HG02938 (cell line): ENCODE measurements around the gene TASOR2.
A peak's percentile ranks its signal among the peaks of the same experiment; 100 is the strongest.

ENCODE experiments used
- ATAC-seq: cut with Tn5 transposase; IDR thresholded peaks from one replicate; pipeline ENCODE4 v1.9.1; 2021; ENCODE audit warnings: mild to moderate bottlenecking, moderate library complexity; ENCODE audit not compliant: unreplicated experiment

TASOR2 gene

DNA sequence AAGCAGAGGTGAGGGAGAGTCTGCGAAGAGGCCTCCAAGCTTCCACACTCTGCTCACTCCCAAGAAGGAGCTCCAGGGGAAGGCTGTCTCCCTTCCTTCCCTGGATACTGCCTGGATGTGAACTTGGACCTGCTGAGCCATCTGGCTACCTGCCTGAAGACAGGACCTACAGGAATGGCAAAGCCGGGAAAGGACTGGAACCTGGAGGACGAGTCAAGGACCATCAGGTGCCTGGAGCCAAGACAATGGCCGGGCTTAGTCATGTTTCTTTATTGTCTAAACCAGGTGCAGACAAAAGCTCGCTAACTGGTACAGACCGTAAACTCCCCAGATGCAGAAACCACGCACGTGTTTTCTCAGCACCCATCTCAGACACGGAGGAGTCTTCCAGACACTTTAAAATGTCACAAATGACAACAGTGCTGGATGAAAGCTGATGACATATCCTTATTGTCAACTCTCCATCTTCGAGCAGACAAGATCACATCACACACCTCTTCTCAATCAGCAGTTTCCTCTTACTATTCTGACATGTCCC lies 30.4 kb upstream of the TASOR2 start:
- ATAC-seq = no peak

DNA sequence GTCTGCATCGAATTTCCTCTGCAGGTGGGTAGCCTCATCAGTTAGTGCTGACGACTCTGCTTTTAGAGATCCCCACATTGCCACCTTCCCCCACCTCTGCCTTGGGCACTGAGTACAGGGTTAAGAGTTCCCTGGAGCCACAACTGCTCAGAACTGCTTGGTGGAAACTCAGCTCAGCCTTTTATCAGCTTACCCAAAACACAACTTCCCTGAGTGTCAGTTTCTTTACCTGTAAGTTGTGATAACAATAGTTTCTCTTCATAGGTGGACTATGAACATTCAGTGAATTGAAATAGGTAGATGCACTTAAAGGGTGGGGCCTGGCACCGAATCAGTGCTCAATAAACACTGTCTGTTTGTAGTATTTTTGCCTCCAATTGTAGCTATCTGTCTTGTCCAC lies 29.5 kb upstream of the TASOR2 start:
- ATAC-seq = no peak

DNA sequence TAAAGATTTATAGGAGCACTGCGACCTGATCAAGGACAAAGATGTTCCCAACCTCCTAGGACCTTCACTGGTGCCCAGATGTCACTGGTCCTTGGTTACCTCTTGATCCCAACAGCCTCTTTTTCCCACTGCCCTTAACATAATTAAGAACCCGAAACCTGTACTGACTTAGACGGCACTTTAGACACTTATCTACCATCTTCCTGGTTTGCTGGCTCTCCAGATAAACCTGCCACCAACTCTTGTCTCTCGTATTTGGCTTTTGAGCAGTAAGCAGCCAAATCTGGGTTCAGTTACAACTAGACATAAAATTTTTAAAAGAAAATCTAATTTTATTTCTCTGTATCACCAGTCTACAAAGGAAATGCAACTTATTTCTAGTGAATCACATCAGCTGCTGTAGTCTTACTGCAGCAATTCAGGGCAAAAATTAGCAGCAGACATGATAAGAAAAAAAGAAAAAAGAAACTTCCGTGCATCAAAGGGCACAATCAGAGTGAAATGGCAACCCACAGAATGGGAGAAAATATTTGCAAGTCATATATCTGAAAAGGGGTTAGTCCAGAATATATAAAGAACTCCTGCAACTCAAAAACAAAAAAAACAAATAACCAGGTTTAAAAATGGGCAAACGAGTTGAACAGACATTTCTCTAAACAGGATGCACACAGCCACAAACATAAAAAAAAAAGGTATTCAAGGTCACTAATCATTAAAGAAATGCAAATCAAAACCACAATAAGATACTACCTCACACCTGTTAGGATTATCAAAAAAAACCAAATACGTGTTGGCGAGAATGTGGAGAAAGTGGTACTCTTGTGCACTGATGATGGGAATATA lies 27.7 kb upstream of the TASOR2 start:
- ATAC-seq = no peak

DNA sequence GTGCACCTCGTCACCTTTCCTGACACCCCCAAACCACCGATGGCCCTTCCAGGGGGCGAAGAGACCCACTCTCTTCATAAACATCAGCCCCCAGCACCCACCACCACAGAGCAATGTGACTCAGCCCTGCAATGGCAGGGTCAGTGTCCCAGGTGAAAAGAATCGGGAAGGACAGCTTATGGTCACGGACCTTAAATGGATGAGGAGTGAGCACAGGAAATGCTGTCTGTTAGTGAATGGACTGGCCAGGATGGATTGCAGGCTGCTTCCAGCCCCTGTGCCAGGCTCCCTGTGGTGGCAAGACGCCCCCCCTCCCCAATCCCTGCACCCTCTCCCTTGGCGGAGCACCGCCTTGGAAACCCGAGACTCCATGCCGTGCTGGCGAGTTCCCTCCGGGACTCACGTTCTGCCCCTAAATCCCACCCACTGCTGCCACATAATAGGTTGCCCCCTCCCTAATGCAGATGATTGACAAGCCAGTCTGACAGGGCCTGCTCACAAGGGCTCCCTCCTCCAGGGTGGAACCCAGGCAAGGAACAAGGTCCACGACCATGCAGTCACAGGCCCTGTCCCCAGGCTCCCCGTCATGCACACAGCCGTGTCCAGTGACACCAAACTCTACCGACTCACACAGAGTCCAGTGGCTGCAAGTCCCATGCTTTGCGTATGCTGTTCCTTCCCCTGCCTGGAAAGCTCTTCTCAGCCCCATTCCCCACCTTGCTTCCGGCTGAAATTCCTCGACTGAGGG lies 25.6 kb upstream of the TASOR2 start:
- ATAC-seq = no peak

DNA sequence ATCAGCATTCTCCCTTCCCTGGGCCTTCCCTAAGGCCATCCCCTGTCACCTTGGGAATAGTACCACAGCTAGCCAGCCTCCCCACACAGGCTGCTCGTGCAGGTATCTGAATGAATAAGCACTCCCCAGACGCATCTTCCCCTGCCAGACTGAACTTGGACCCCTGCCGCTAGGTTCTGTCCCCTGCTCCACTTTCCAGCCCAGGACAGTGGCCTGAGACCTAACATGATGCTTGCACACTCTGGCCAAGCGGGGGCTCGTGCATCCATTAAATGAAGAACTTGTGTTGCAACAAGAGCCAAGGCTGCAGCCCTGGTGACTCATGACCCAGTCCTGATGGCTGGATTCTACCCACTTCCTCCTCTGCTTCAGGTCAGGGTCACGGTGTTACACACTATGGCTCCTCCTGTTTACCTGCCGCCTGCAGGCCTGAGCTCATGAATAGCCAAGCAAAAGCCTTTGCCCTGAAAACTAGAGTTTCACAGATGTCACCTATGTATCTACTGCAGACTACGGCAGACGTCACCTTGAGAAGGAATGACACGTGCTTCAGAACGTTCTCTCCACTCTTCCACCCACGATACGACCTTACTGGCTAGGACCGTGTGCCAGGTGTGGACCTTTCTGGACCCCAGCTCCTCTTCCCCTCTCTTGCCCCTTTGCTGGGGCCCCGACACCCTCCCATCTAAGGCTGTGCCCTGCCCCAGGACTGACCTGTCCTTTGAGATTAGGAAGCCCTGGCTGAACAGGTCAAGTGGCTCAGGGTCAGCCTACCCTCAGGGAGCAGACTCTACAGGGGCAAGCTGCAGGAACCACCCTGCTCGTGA lies 24.7 kb upstream of the TASOR2 start:
- peak; percentile 80 for ATAC-seq

DNA sequence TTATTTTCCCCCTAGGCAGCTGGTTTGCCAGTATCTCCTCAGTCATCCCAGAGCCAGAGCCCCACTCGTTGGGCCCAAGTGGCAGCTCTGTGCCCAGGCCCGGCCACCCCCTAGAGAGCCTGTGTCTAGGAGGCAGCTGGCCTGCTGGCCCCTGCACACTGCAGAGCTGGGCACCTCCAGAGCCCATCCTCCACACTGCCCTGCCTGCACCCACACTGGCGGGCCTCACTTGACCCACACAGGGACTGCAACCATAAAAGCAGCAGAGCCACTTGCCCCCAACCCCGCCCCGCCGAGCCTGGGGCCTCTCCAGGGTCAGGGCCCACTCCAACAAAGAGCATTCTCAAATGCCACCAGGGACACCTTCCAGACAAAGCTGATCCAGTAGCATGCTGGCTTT lies 23.6 kb upstream of the TASOR2 start:
- ATAC-seq = no peak

DNA sequence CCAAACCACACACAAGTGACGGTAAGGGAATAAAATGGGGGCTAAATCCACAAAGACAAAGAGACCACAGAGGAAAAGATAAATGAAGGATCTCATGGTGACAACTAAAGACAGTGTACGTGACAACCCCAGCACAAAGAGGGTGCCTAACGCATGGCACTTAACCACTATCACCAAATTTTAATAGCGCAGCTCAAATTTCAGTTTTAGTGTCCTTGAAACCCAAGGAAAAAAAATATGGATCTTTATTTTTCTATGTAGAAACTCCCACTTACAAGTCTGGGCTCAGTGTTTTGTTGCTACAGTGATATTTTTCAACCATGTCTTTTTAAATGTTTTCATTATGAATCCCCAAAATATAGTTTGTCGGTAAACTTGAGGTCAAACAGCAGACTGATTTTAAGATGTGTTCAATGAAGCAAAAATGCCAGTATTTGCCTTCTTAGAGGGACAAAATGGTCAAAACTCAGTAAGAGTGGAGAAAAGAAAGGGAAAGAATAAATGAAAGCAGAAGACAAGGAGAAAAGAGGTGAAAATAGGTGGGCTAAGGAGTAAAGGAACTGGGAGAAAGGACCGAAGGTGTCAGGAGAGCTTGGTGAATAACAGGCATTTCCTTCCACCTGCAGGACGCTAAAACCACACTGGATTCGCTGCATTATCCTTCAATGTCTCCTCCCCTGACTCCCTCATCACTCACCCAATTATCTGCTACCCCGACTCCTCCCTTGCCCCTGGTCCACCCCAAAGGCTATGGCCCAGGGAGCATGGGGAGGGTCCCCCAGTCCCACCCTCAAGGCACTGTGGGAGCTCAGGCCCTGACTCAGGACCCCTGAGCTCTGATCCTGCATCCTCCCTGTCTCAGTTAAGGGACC lies 21.7 kb upstream of the TASOR2 start:
- ATAC-seq = no peak

DNA sequence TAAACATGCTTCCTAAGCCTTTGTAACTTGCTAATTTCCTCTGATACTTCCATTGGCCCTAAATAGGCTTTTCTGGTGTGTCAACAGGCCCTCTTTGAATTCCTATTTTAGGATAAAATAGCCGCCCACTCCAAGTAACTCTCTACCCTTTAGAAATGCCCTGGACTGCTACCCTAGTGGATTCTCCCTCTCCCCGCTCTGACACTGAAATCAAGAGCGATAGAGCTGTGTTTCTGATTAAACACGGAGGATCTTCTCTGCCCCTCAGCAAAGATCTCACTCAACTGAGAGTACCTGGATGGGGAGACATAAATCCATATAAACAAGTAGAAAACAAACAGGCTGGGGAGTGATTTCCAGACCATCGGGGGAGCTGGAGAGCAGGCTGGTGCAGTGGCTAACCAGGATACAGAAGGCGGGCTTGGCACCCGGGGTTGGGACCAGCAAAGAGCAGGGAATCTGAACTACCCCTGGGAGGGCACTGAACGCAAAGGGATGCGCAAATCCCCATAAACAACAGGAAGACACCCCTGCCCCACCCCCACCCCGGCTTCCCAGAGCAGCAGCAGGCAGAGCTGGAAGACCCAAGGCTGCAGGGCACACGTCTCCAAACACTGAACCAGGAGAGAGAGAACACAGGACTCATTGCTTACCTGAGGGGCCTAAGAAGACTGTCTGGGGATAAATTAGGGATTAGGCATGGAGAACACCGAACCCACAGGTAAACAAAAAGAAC lies 20.8 kb upstream of the TASOR2 start:
- no peak for ATAC-seq

DNA sequence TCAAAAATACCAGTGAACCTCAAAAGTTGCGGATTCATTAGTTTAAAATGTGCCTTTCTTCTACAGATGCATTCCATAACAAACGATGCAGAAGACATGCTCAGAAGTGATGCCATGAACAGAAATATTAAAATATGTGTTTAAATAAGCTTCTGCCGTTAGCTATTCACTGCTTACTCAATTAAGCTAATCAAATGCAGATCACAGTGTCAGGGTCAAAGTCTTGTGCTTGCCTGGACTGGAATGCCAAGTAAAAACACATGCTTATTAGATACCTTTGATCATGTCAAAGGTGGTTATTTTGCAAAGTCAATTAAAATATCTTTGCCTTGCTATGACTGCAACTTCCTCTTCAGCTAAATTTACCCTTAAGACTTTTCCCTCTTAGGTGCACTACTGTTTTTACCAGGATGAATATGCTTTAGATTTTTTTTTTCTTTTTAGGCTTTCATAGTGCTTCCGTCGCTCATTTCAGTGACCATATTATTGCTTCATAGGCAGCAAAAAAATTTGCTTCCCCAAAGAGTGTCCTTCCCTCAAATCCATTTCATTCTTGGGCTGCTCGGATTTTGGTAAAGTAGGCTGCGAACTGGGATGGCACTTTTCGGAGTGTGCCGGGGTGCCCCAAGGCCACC lies 19.1 kb upstream of the TASOR2 start:
- no peak for ATAC-seq

DNA sequence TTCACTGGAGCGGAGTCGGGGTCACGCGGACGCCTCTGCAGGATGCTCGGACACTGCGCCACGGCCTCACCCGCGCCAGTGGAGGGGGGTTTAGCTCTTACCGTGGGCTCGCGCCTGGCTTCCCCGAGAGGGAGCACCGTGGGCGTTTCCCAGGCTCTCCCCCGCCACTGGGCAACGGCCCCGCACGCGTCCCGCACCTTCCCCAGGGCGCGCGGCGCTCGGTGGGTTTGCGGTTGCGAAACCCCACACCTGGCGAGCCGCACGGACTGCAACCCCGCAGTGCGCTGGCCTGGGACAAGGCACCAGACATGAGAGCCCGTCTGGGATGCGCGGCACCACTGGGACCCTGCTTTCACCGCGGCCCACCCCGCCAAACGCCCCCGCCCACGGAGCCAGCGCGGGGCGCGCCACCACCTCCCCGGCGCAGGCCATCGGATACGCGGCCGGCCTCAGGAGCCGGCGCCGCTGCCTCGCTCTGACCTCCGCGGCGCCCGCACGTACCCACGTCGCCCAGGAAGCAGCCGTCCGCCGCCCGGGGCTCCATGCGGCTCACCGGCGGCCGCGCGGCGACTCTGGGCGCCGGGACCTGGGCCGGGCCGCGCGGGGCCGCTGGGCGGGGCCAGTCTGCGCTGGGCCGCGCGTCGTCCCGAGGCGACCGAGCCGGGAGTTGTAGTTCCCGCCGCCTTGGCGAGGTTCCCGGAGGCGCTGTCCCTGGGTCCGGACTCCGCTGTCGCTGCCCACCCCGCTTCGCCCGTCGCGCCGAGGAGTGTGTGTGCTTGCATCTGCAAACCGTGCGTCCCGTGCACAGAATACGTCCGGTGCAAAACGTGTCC lies 18.4 kb upstream of the TASOR2 start, which contains the start of gene ASB13:
Gene ASB13 (minus strand): TSS at position 588 of the 833 bp plus-strand sequence. CDS start 44 bp downstream, at position 544.
- no peak for ATAC-seq

DNA sequence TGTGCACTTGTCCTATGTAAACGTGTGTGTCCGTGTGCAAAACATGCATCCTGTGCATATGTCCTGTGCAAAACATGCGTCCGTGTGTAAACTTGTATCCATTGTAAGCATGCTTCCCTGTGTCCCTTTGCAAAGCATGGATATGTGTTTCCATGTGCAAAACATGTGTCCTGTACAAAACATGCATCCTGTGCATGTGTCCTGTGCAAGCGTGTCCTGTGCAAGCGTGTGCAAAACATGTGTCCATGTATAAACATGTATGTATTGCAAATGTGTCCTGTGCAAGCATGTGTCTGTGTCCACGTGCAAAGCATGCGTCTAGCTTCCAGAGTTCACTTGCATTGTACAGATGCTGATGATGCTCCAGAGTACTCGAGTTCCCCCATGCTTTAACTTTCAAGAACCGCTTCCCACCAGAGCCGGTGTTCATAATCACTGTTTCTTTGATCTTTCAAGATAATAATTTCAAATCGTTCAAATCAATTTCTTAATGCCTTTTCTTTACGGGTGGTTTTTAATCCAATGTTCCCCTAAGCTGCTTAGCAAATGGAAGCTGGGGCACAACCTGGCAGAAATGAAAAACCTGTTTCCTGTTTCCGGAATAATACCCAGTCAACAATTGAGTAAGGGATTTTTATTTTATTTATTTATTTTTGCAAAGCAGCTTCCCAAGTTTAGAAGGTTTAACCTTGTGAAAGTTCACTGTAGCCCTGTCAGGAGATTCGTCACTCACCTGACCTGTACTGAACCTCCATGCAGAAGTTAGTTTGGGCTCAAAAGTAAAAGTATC lies 17.6 kb upstream of the TASOR2 start:
- no peak for ATAC-seq

DNA sequence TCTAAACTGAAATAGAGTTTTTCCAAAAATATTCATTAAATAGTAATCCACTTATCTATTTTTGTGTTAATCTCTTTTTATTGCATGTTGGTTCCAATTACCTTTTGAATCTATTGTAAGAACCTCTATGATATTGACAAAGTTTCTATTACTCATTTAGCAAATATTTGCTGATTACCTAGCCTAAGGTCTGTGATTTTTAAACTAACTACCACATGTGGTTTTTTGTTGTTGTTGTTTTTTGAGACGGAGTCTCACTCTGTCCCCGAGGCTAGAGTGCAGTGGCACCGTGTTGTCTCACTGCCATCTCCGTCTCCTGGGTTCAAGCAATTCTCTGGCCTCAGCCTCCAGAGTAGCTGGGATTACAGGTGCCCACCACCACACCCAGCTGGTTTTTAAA lies 16.2 kb upstream of the TASOR2 start:
- no peak for ATAC-seq

DNA sequence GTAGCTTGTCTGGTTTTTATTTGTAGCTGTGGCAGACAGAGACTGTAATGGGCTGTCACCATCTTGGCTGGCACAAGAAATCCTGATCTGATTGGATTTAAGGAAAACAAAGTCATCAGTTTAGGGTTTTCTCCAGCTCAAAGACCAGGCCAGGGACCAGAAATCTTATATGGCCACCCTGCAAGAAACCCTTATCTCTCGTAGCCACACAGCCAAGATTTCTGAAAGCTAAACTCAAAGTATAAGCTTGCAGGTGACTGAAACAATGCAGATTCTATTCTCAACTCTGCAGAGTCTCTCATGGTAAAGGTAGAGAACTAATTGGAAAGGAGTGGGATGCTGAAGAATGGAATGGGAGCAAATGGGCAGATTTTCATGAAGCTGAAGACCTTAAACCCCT lies 15.0 kb upstream of the TASOR2 start:
- ATAC-seq = no peak

DNA sequence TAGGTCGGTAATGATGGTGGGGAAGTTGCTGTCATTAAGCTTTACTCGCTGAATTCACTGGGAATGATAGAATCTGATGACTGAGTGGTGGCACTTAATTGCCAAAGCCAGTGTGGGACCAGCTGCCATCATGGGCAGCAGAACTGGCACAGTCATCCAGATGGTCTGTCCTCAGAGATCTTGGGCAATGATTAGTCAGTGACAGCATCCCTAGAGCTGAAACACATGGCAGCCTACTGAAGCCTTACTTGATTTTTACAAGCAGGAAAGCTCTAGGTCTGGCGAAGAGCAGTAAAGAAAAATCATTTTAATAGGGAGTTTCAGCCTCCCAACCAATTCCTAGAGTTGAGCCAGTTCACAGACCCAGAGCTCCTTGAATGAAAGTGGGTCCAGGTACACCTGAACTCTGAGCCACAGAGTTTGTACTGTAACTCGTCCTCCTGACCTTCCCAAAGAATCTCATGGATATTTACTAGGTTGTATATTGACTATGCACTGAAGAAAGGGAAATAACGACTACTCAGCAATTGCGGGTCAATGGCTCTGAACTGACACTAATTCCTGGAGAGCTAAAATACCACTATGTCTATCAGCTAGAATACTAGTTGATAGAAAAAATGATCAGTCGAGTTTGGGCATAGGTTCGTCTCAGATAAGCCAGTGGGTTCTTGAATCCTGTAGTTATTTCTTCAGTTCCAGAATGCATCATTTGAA lies 13.8 kb upstream of the TASOR2 start:
- no peak for ATAC-seq

DNA sequence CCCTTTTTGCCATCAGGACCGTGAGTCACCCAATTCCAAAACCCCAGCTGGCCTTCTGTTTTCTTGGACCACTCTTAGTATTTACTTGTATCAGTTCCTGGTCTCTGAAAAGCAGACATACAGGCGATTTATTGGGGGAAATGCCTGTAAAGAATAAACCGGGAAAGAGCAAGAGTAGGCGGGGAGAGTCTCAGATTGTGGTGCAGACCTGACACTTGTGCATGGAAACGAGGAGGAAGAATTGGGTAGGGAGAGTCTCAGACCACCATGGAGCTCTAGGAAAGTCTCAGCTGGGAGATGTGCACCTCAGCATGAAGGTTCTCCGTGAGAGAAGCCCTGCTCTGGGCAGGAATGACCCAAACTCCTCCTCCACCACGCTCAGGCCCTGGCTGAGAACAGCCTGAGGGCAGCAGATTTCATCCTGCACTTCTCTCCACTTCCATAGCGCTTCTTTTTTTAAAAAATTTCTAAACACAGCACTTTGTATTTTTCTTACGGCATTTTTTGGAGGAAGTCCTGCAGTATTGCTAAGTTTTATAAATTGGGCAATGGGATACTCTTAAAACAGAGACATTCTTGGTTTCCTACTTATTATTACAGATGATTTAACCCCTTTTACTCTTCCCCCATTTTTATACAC lies 6.1 kb upstream of the TASOR2 start:
- ATAC-seq = no peak

DNA sequence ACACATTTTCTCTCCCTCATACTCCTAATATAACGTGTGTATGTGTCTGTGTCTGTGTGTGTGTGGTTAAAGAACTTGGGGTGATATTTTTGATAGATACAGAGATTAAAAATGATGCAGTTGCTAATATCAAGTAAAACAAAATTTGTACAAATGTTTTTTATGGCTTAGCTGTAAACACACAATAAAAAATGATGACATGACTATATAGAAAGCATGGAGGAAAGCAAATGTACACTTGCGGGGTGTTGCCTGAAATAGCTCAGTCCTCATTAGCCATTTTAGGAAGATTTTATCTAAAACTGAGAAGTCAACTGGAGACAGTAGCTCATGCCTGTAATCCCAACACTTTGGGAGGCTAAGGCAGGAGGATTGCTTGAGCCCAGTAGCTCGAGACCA lies 5.6 kb upstream of the TASOR2 start:
- ATAC-seq = no peak
